H54 (cell line): Measurements from ENCODE around the gene LRP1B.
"Not testable (repeated sequence)": the region's sequence is repeated elsewhere in the genome, so short reads cannot be mapped to it uniquely, and the experiment has no call there.

Experiments
- DNase-seq: peaks from one replicate; pipeline ENCODE4 v3.0.0; 2011; ENCODE audit warnings: low spot score, mixed read lengths; ENCODE audit not compliant: insufficient read length
- FAIRE-seq: peaks from 3 replicates; lab custom pipeline; 2011; peaks lifted over from hg19 to GRCh38; lab: Jason Lieb, UNC
- POLR2A ChIP-seq: IDR thresholded peaks from 2 replicates; pipeline ENCODE4 v1.6.1; 2011; ENCODE audit warnings: low read depth, mild to moderate bottlenecking, low read length

The LRP1B gene

GRCh38 chr2:142130111-142131009 is 456 bp downstream of the LRP1B start:
- no peak for TF ChIP-seq POLR2A
- no peak for DNase-seq
- peak; percentile 20 for FAIRE-seq

GRCh38 chr2:142128105-142128504 is 2.7 kb downstream of the LRP1B start:
- FAIRE-seq: no peak
- no peak for DNase-seq
- TF ChIP-seq POLR2A: no peak

DNA sequence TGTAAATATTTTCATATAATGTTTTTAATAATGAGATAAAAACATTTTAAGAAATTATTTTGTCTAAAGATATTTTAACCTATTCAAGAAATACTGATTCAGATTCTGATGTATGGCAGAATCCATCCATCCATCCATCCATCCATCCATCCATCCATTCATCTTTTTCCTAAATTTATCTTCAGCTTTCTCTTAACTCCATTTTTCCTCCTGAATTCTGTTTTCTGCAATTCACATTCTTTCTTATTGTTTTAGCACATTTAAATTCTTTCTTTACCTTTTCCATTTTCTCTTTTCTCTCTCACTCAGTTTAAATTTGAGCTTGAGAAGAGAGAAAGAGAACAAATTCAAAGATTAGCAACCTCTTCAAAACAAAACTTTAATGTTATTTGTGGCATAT is 3.6 kb downstream of the LRP1B start:
- no peak for FAIRE-seq

GRCh38 chr2:142124706-142125105 is 6.1 kb downstream of the LRP1B start:
- DNase-seq (no peak), FAIRE-seq (no peak)
- no peak for TF ChIP-seq POLR2A

More for the DNA sequence above, 3.6 kb downstream of the LRP1B start:
- no peak for DNase-seq
- TF ChIP-seq POLR2A: no peak

DNA sequence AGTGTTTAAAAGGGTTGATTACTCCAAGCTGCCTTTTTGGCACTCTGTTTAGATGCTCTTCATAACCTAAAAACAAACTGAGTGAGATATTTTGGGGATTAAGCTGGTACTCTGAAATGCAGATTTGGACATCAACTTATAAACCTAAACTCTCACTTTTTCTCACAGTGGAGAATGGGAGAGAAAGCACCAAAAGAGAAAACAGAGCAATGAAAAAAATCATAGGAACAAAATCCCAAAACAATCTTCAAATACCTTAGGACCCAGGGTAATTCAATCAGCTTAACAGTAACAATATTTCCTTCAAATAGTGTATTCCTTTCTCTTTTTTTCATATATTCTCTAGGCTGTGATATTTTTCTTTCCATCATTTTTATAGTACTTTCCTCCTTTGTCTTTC is 11.5 kb downstream of the LRP1B start:
- no peak for TF ChIP-seq POLR2A
- no peak for DNase-seq
- FAIRE-seq: no peak

- FAIRE-seq (peak; percentile 82), DNase-seq (no peak)
- no peak for TF ChIP-seq POLR2A
Observed at GRCh38 chr2:142112757-142113221, 18.0 kb downstream of the LRP1B start.

- DNase-seq (no peak), FAIRE-seq (no peak)
- no peak for TF ChIP-seq POLR2A
Observed at GRCh38 chr2:142104134-142104758, 26.6 kb downstream of the LRP1B start.

DNA sequence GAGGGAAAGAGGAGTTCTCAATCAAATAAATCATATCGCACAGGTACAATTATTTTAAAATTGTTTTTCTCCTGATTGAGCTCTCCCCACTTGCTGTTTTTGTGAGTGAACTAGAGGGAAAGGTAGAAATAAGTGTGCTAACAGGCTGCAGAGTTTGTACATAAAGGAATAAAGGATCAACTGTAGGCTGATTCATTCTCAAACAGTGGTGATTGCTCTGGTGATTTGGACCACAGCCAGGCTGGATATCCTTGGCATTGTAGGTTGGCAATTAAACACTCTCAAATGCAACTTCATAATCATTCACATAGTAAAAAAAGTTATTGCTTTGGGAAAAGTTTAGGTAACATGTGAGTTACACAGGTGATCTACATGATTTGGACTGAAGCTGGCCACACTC is 29.8 kb downstream of the LRP1B start:
- FAIRE-seq (no peak), DNase-seq (no peak)
- TF ChIP-seq POLR2A: no peak

- DNase-seq (no peak), FAIRE-seq (no peak)
- TF ChIP-seq POLR2A: no peak
Observed at GRCh38 chr2:142100139-142100873, 30.5 kb downstream of the LRP1B start.

DNA sequence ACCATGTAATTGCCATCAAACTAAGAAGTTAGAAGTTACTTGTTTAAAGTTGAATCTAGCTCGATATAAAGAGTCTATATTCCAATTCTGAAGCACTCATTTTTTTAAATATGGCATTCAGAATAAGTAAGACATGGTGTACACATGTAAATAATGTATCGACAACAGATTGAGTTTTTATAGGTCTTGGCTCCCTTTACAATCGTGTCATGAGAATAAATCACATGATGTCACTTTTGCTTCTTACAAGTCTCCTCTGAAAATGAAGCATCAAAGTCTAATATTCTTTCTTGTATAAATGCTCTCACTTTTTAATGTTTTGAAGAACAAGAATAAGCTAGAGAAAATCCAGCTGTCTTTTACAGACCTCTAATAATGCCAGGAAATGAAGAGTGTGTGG is 33.1 kb downstream of the LRP1B start:
- FAIRE-seq (no peak), DNase-seq (no peak)
- no peak for TF ChIP-seq POLR2A

GRCh38 chr2:142095647-142096046 is 35.2 kb downstream of the LRP1B start:
- DNase-seq (no peak), FAIRE-seq (no peak)
- TF ChIP-seq POLR2A: no peak

GRCh38 chr2:142094233-142094632 is 36.6 kb downstream of the LRP1B start:
- TF ChIP-seq POLR2A: no peak
- no peak for FAIRE-seq
- DNase-seq: no peak

DNA sequence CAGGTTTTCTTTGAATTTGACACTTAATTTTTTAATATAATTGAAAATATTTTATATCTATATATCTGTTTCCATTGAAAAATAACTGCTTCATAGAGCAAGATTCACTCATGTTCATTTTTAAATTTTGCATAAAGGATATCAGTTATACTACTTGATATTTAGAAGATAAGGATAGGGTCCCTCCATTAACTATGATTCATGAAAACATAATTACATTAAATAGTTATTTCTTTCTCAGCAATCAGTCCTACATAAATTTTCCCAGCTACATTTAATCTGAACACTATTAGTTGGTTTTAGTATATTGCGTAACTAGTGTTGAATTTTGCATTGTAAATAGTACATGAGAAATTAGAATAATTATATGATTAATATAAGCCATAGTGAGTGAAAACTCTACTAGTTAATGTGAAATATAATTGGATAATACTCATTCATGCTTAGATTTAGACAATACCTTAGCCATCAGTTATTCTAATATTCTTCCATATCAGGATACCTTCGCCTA is 42.7 kb downstream of the LRP1B start:
- no peak for TF ChIP-seq POLR2A
- no peak for DNase-seq
- no peak for FAIRE-seq

GRCh38 chr2:142087585-142087984 is 43.2 kb downstream of the LRP1B start:
- not testable (repeated sequence) for FAIRE-seq, DNase-seq
